H1 (cell line): ENCODE measurements around the gene LEO1. TPM values are rescaled to one million over a fixed set of nuclear protein-coding genes. Genes with fewer than 3 reads are reported as not detected.

Experiments used
- CTCF ChIA-PET: fragments of 300-600 bp; sonication (Branson Sonifier 250); formaldehyde crosslinking; loops from one replicate; lab custom pipeline; 2021; ENCODE audit not compliant: partially characterized antibody; lab: Charles Lee
- POLR2A ChIA-PET: fragments of 300-600 bp; sonication (Branson Sonifier 250); formaldehyde crosslinking; loops from one replicate; lab custom pipeline; 2021; ENCODE audit warnings: inconsistent platforms; ENCODE audit not compliant: partially characterized antibody; lab: Charles Lee
- DNase-seq, 2 experiments: peaks; one replicate each; pipeline versions ENCODE4 v3.0.0 to v3.0.0-alpha.2; 2010 to 2022; ENCODE audit warnings: low spot score in 2 of 2, low read depth in 1 of 2, mixed read lengths in 1 of 2
- FAIRE-seq: peaks from 2 replicates; lab custom pipeline; 2011; peaks lifted over from hg19 to GRCh38; lab: Jason Lieb, UNC
- H2AFZ ChIP-seq: 2 replicates; pipeline ENCODE4 v1.8.1; 2012; ENCODE audit warnings: low read length, inconsistent platforms
- H2AK5ac ChIP-seq: 2 replicates; pipeline ENCODE4 v1.6.1; 2013; ENCODE audit warnings: low read depth, low read length
- H2BK120ac ChIP-seq: replicated peaks from 2 replicates; pipeline ENCODE3; 2013; ENCODE audit warnings: low read depth, low read length, inconsistent platforms
- H2BK12ac ChIP-seq: 2 replicates; pipeline ENCODE4 v1.6.1; 2013; ENCODE audit warnings: low read depth, low read length
- H2BK15ac ChIP-seq: 2 replicates; pipeline ENCODE4 v1.6.1; 2013; ENCODE audit warnings: low read length
- H2BK20ac ChIP-seq: 2 replicates; pipeline ENCODE4 v1.6.1; 2013; ENCODE audit warnings: low read length
- H2BK5ac ChIP-seq: 2 replicates; pipeline ENCODE4 v1.6.1; 2013; ENCODE audit warnings: low read depth, low read length
- H3K14ac ChIP-seq: 2 replicates; pipeline ENCODE4 v1.6.1; 2013; ENCODE audit warnings: inconsistent platforms; ENCODE audit not compliant: insufficient read length
- H3K18ac ChIP-seq: 2 replicates; pipeline ENCODE4 v1.6.1; 2013; ENCODE audit warnings: low read length; ENCODE audit errors: extremely low read depth
- H3K23ac ChIP-seq: 2 replicates; pipeline ENCODE4 v1.6.1; 2013; ENCODE audit warnings: inconsistent platforms; ENCODE audit not compliant: insufficient read length
- H3K23me2 ChIP-seq: 2 replicates; pipeline ENCODE4 v1.6.1; 2013; ENCODE audit warnings: low read depth, low read length
- H3K27ac ChIP-seq: 2 replicates; pipeline ENCODE4 v1.6.1; 2011; ENCODE audit warnings: low read depth, low read length, inconsistent platforms
- H3K27me3 ChIP-seq, 4 experiments: replicated peaks in 1 of 4; 1 replicate in 1 of 4; 2 replicates in 3 of 4; pipeline versions ENCODE4 v1.6.1 to v1.8.1; 2011 to 2013; ENCODE audit warnings: low read length in 3 of 4, mild to moderate bottlenecking in 3 of 4, inconsistent platforms in 2 of 4, mixed read lengths in 2 of 4, moderate library complexity in 1 of 4; ENCODE audit not compliant: control insufficient read depth in 3 of 4, insufficient read depth in 3 of 4; ENCODE audit errors: extremely low read depth in 1 of 4
- H3K36me3 ChIP-seq, 4 experiments: 2 replicates each; pipeline versions ENCODE4 v1.6.1 to v1.8.1; 2011 to 2013; ENCODE audit warnings: mild to moderate bottlenecking in 4 of 4, low read length in 3 of 4, moderate library complexity in 2 of 4, control low read depth in 1 of 4, inconsistent platforms in 1 of 4; ENCODE audit not compliant: insufficient read depth in 4 of 4, control insufficient read depth in 2 of 4
- H3K4ac ChIP-seq: replicated peaks from 2 replicates; pipeline ENCODE3; 2013; ENCODE audit warnings: low read length, low read depth, mixed read lengths, inconsistent platforms; ENCODE audit not compliant: insufficient read length
- H3K4me1 ChIP-seq, 4 experiments: replicated peaks in 1 of 4; 1 replicate in 1 of 4; 2 replicates in 3 of 4; pipeline versions ENCODE4 v1.6.1 to v1.8.1; 2011 to 2013; ENCODE audit warnings: low read length in 3 of 4, inconsistent platforms in 2 of 4, mixed read lengths in 1 of 4; ENCODE audit not compliant: insufficient read depth in 4 of 4, control insufficient read depth in 3 of 4
- H3K4me2 ChIP-seq, 2 experiments: 2 replicates each; pipeline versions ENCODE4 v1.6.1 to v1.8.1; 2011 to 2013; ENCODE audit warnings: low read depth in 2 of 2, low read length in 2 of 2, control low read depth in 1 of 2, inconsistent platforms in 1 of 2, mild to moderate bottlenecking in 1 of 2; ENCODE audit not compliant: insufficient read depth in 1 of 2
- H3K4me3 ChIP-seq, 4 experiments: fragments of 200-600, 300-600 bp in 1 of 4; sonication (generic), shearing (Covaris generic), sonication (Bioruptor Twin) in 1 of 4; 2 replicates each; pipeline versions ENCODE4 v1.5.1 to v1.8.1; 2011 to 2016; ENCODE audit warnings: low read length in 4 of 4, low read depth in 3 of 4, control low read depth in 2 of 4, inconsistent platforms in 2 of 4, mild to moderate bottlenecking in 2 of 4, mixed read lengths in 1 of 4, moderate library complexity in 1 of 4; ENCODE audit not compliant: insufficient read depth in 2 of 4; ENCODE audit errors: extremely low read depth in 1 of 4
- H3K56ac ChIP-seq: replicated peaks from 2 replicates; pipeline ENCODE3; 2013; ENCODE audit warnings: low read depth, mild to moderate bottlenecking, mixed read lengths, low read length, inconsistent platforms; ENCODE audit not compliant: insufficient read length
- H3K79me1 ChIP-seq: 2 replicates; pipeline ENCODE4 v1.6.1; 2013; ENCODE audit warnings: low read depth, low read length, control low read depth
- H3K79me2 ChIP-seq, 2 experiments: 2 replicates each; pipeline versions ENCODE4 v1.6.1 to v1.8.1; 2012 to 2013; ENCODE audit warnings: low read length in 2 of 2, mild to moderate bottlenecking in 2 of 2, inconsistent platforms in 1 of 2; ENCODE audit not compliant: insufficient read depth in 2 of 2, control insufficient read depth in 1 of 2
- H3K9ac ChIP-seq, 4 experiments: replicated peaks in 1 of 4; 1 replicate in 1 of 4; 2 replicates in 3 of 4; pipeline versions ENCODE4 v1.6.1 to v1.8.1; 2011 to 2013; ENCODE audit warnings: low read depth in 3 of 4, low read length in 3 of 4, control low read depth in 2 of 4, mild to moderate bottlenecking in 2 of 4, moderate library complexity in 2 of 4, inconsistent platforms in 1 of 4; ENCODE audit errors: extremely low read depth in 1 of 4
- H3K9me3 ChIP-seq, 2 experiments: 2 replicates each; pipeline versions ENCODE4 v1.6.1 to v1.8.1; 2012 to 2013; ENCODE audit warnings: mild to moderate bottlenecking in 2 of 2, moderate library complexity in 2 of 2, control low read depth in 1 of 2, inconsistent platforms in 1 of 2, low read depth in 1 of 2, low read length in 1 of 2, mixed read lengths in 1 of 2; ENCODE audit not compliant: insufficient read depth in 2 of 2
- H4K20me1 ChIP-seq, 2 experiments: replicated peaks in 1 of 2; 2 replicates each; pipeline versions ENCODE3 to v1.8.1; 2011 to 2013; ENCODE audit warnings: inconsistent platforms in 2 of 2, low read length in 2 of 2, mild to moderate bottlenecking in 1 of 2; ENCODE audit not compliant: insufficient read depth in 2 of 2, control insufficient read depth in 1 of 2
- H4K5ac ChIP-seq: 2 replicates; pipeline ENCODE4 v1.6.1; 2013; ENCODE audit warnings: low read length, low read depth, mixed read lengths, inconsistent platforms; ENCODE audit not compliant: insufficient read length
- H4K8ac ChIP-seq: 2 replicates; pipeline ENCODE4 v1.8.0; 2013; ENCODE audit warnings: mild to moderate bottlenecking, moderate library complexity, low read length, inconsistent platforms; ENCODE audit not compliant: insufficient read depth; ENCODE audit errors: extremely low read depth
- H4K91ac ChIP-seq: replicated peaks from 2 replicates; pipeline ENCODE3; 2013; ENCODE audit warnings: low read length, mixed read lengths, inconsistent platforms; ENCODE audit not compliant: insufficient read length
- CHD2 ChIP-seq: IDR thresholded peaks from 2 replicates; pipeline ENCODE4 v1.6.1; 2012; ENCODE audit warnings: low read length, improper control_type of control experiment
- EGR1 ChIP-seq: IDR thresholded peaks from 2 replicates; pipeline ENCODE4 v1.6.1; 2011; ENCODE audit warnings: low read depth, low read length, borderline replicate concordance
- GABPA ChIP-seq: IDR thresholded peaks from 2 replicates; pipeline ENCODE4 v1.6.1; 2011; ENCODE audit warnings: mild to moderate bottlenecking, low read length, moderate library complexity, borderline replicate concordance; ENCODE audit not compliant: insufficient read depth
- HDAC2 ChIP-seq, 2 experiments: fragments of 300-600 bp in 1 of 2; sonication (generic) in 1 of 2; IDR thresholded peaks; 2 replicates each; pipeline ENCODE4 v1.6.1; 2011 to 2012; ENCODE audit warnings: low read depth in 2 of 2, low read length in 2 of 2, mild to moderate bottlenecking in 2 of 2, moderate library complexity in 2 of 2, borderline replicate concordance in 1 of 2, inconsistent platforms in 1 of 2
- JUN ChIP-seq: IDR thresholded peaks from 2 replicates; pipeline ENCODE4 v1.6.1; 2011; ENCODE audit warnings: low read depth, mild to moderate bottlenecking, improper control_type of control experiment, low read length
- KDM1A ChIP-seq: fragments of 200-600, 300-600 bp; sonication (generic); IDR thresholded peaks from 2 replicates; pipeline ENCODE4 v1.7.1; 2016; ENCODE audit warnings: mild to moderate bottlenecking, low read length, borderline replicate concordance
- KDM4A ChIP-seq: IDR thresholded peaks from one replicate; pipeline ENCODE4 v1.7.1; 2012; ENCODE audit warnings: low read depth, mild to moderate bottlenecking, moderate library complexity, low read length, inconsistent platforms; ENCODE audit not compliant: severe bottlenecking
- KDM5A ChIP-seq: fragments of 200-600 bp; IDR thresholded peaks from 2 replicates; pipeline ENCODE4 v1.7.1; 2012; ENCODE audit warnings: mild to moderate bottlenecking, low read length, inconsistent platforms, mixed read lengths
- NRF1 ChIP-seq: IDR thresholded peaks from 2 replicates; pipeline ENCODE4 v1.6.1; 2011; ENCODE audit warnings: mild to moderate bottlenecking, low read depth, low read length, improper control_type of control experiment
- PHF8 ChIP-seq: fragments of 200-600 bp; sonication (generic); conservative IDR thresholded peaks from 2 replicates; pipeline ENCODE4 v1.7.1; 2012; ENCODE audit warnings: low read depth, mild to moderate bottlenecking, inconsistent platforms, low read length, moderate library complexity
- RAD21 ChIP-seq, 2 experiments: IDR thresholded peaks in 1 of 2; conservative IDR thresholded peaks in 1 of 2; 2 replicates each; pipeline ENCODE4 v1.6.1; 2011; ENCODE audit warnings: low read depth in 2 of 2, low read length in 2 of 2, improper control_type of control experiment in 1 of 2, inconsistent platforms in 1 of 2, mild to moderate bottlenecking in 1 of 2, moderate library complexity in 1 of 2
- SP1 ChIP-seq: IDR thresholded peaks from 2 replicates; pipeline ENCODE4 v1.6.1; 2011; ENCODE audit warnings: low read depth, low read length
- SP4 ChIP-seq: IDR thresholded peaks from 2 replicates; pipeline ENCODE4 v1.6.1; 2012; ENCODE audit warnings: low read length, inconsistent platforms
- TAF7 ChIP-seq: optimal IDR thresholded peaks from 2 replicates; pipeline ENCODE3; 2011; ENCODE audit warnings: low read depth, mild to moderate bottlenecking, inconsistent platforms, low read length, moderate library complexity, borderline replicate concordance
- YY1 ChIP-seq: IDR thresholded peaks from 2 replicates; pipeline ENCODE4 v1.6.1; 2011; ENCODE audit warnings: low read depth, mild to moderate bottlenecking, low read length
- WGBS, 2 experiments: shearing (Covaris generic) in 1 of 2; methylation state at CpG; one replicate each; pipeline versions ENCODE4 v1.1.6 to v1.1.7; 2013 to 2015; ENCODE audit warnings: low lambda C conversion rate in 2 of 2, mixed read lengths in 2 of 2, inconsistent platforms in 1 of 2, low coverage in 1 of 2, missing lambda C conversion rate in 1 of 2; ENCODE audit not compliant: insufficient replicate concordance in 2 of 2, insufficient coverage in 1 of 2, insufficient read length in 1 of 2; ENCODE audit errors: extremely low coverage in 1 of 2, missing lambda C conversion rate in 1 of 2; 5-methylcytosine and 5-hydroxymethylcytosine counted together
- polyA plus RNA-seq, 7 experiments: library from polyadenylated mRNA; depleted of rRNA in 3 of 7; stranded (reverse) in 5 of 7; unstranded in 2 of 7; fragments of >200 nt in 5 of 7; fragments of 200-250 nt in 2 of 7; gene quantifications; 1 replicate in 5 of 7; 2 replicates in 1 of 7; 4 replicates in 1 of 7; pipeline versions ENCODE4 v1.2.1 to v1.2.3, GENCODE V29; 2011 to 2013; ENCODE audit warnings: missing spikeins in 2 of 7, mixed read lengths in 2 of 7
- total RNA-seq: library from RNA; stranded (reverse); fragmentation: NEBNext Ultra II Directional; extraction: Animal tissue kit (Norgen Biotek cat#: 25700); gene quantifications from 2 replicates; pipeline ENCODE4 v1.2.1, GENCODE V29; 2021

The LEO1 gene
- total and polyA plus RNA-seq, 2 of the 8 experiments (the other 6 are each of a cell fraction or from before 2014, with no cell fraction given): 1.6 to 27.4 TPM

GRCh38 chr15:51965691-51966090, 5.9 kb downstream of the LEO1 start:
- H3K4me2 ChIP-seq: no peak overlapping the region
- no peak overlapping the region for H3K27ac ChIP-seq
- no peak overlapping the region for H3K18ac ChIP-seq
- no peak overlapping the region for H4K5ac ChIP-seq
- H3K27me3 ChIP-seq: no peaks in the 10 kb centered on the region
- no peak overlapping the region for H3K56ac ChIP-seq
- no peak overlapping the region for H3K4me3 ChIP-seq
- H2BK5ac ChIP-seq: no peak overlapping the region
- no peak overlapping the region for H2BK12ac ChIP-seq
- no peak overlapping the region for H3K14ac ChIP-seq
- H3K79me1 ChIP-seq: no peaks in the 10 kb centered on the region; the same call in 1 of the 2 replicates
- H3K4ac ChIP-seq: no peak overlapping the region
- no peak overlapping the region for H3K23ac ChIP-seq
- peaks cover 3 to 51% of the 10 kb centered on the region in 2 experiments; a peak in 3 of 4 replicates for H3K79me2 ChIP-seq
- ChIA-PET CTCF (no interaction called here), POLR2A (no interaction called here)
- H4K91ac ChIP-seq: no peak overlapping the region
- 0 out of 2 replicates have a peak, but pooled peaks cover 1% of the 10 kb centered on the region for H3K23me2 ChIP-seq
- H4K20me1 ChIP-seq: no peaks in the 10 kb centered on the region
- H2BK20ac ChIP-seq: no peak overlapping the region
- DNase-seq (no peak), FAIRE-seq (no peak)
- H2AFZ ChIP-seq: no peak overlapping the region
- no peak overlapping the region for H2BK15ac ChIP-seq
- no peak overlapping the region for H2BK120ac ChIP-seq
- no peak overlapping the region for H4K8ac ChIP-seq
- H3K9ac ChIP-seq: no peak overlapping the region
- H2AK5ac ChIP-seq: no peak overlapping the region
- H3K9me3 ChIP-seq: no peaks in the 10 kb centered on the region
- 96% methylated on average over 4 of the region's 4 CpGs; no CpG with 5 or more reads in 1 of the 2 experiments for WGBS, 2 experiments
- peaks cover 2 to 30% (median 15%) of the 10 kb centered on the region in 4 experiments; a peak in 7 of 8 replicates for H3K36me3 ChIP-seq
- no peaks in the 10 kb centered on the region; a peak in 1 of 7 replicates for H3K4me1 ChIP-seq
- TF ChIP-seq TAF7 (no peak), GABPA (no peak), RAD21 (IDR thresholded peaks at IDR 0.05 in 1 of 2, conservative IDR thresholded peaks at IDR 0.05 in 1 of 2; ENCODE audit: low read depth in 2 of 2, low read length in 2 of 2) (no peak), JUN (no peak), KDM1A (no peak), PHF8 (no peak), KDM4A (no peak), YY1 (no peak), SP1 (no peak), KDM5A (no peak), SP4 (no peak), EGR1 (no peak), HDAC2 (IDR thresholded peaks at IDR 0.05; ENCODE audit: borderline replicate concordance in 1 of 2, low read depth in 2 of 2, low read length in 2 of 2) (no peak), NRF1 (no peak), CHD2 (no peak)
